WTC11 (cell line): ENCODE measurements around the gene SPRED1. TPM values are rescaled to one million over a fixed set of nuclear protein-coding genes. Genes with fewer than 3 reads are reported as not detected.

ENCODE experiments used
- ATAC-seq: fragments of 200-7000 bp; cut with Tn5 transposase; 2 replicates; pipeline ENCODE4 v1.10.0; 2021; ENCODE audit warnings: mild to moderate bottlenecking, moderate library complexity
- CTCF ChIA-PET: fragments of 300-600 bp; sonication (Branson Sonifier 250); formaldehyde crosslinking; loops from one replicate; lab custom pipeline; 2021; ENCODE audit warnings: antibody characterized with exemption; lab: Charles Lee
- POLR2A ChIA-PET: fragments of 350-600 bp; sonication (Branson Sonifier 250); formaldehyde crosslinking; loops from one replicate; lab custom pipeline; 2021; ENCODE audit warnings: antibody characterized with exemption; lab: Charles Lee
- DNase-seq: peaks from one replicate; pipeline ENCODE4 v3.0.0; 2021; ENCODE audit warnings: low spot score
- H3K27ac Mint-ChIP-seq: 2 replicates; pipeline ENCODE4 v1.8.0; 2021; ENCODE audit warnings: mixed read lengths
- H3K27me3 Mint-ChIP-seq: 2 replicates; pipeline ENCODE4 v1.8.0; 2021; ENCODE audit warnings: low read depth, mild to moderate bottlenecking, moderate library complexity, mixed read lengths
- H3K36me3 Mint-ChIP-seq: 2 replicates; pipeline ENCODE4 v1.8.0; 2021; ENCODE audit warnings: mixed read lengths
- H3K4me1 Mint-ChIP-seq: 2 replicates; pipeline ENCODE4 v1.8.0; 2022; ENCODE audit warnings: mixed read lengths
- H3K4me3 Mint-ChIP-seq: 2 replicates; pipeline ENCODE4 v1.8.0; 2021; ENCODE audit warnings: mild to moderate bottlenecking, moderate library complexity, mixed read lengths
- H3K9me3 Mint-ChIP-seq: 2 replicates; pipeline ENCODE4 v1.8.0; 2021; ENCODE audit warnings: mixed read lengths
- CTCF ChIP-seq: fragments of 200-600 bp; IDR thresholded peaks from 2 replicates; pipeline ENCODE4 v1.8.0; 2022; ENCODE audit warnings: antibody characterized with exemption
- EMX1 ChIP-seq: fragments of 250-450 bp; sonication (Bioruptor Pico); IDR thresholded peaks from 2 replicates; pipeline ENCODE4 v1.8.0; 2021; ENCODE audit warnings: mild to moderate bottlenecking
- ETV6 ChIP-seq: sonication (generic); formaldehyde crosslinking; IDR thresholded peaks from 2 replicates; pipeline ENCODE4 v1.8.1; 2022; ENCODE audit warnings: mild to moderate bottlenecking, missing genetic modification reagents
- MLX ChIP-seq: sonication (generic); formaldehyde crosslinking; IDR thresholded peaks from 2 replicates; pipeline ENCODE4 v1.8.1; 2023; ENCODE audit warnings: mild to moderate bottlenecking, missing genetic modification reagents, moderate library complexity
- MXD4 ChIP-seq: fragments of 250-450 bp; sonication (Bioruptor Pico); IDR thresholded peaks from 2 replicates; pipeline ENCODE4 v1.8.0; 2021; ENCODE audit warnings: mild to moderate bottlenecking, moderate library complexity, borderline replicate concordance
- NFE2L1 ChIP-seq: sonication (generic); formaldehyde crosslinking; IDR thresholded peaks from 2 replicates; pipeline ENCODE4 v1.8.1; 2023; ENCODE audit warnings: missing genetic modification reagents
- NR3C1 ChIP-seq: sonication (generic); formaldehyde crosslinking; conservative IDR thresholded peaks from 2 replicates; pipeline ENCODE4 v1.8.1; 2023; ENCODE audit warnings: low read depth, mild to moderate bottlenecking, missing genetic modification reagents
- OVOL2 ChIP-seq: fragments of 250-450 bp; sonication (Bioruptor Pico); IDR thresholded peaks from 2 replicates; pipeline ENCODE4 v1.9.0; 2021; ENCODE audit warnings: mild to moderate bottlenecking, borderline replicate concordance
- PREB ChIP-seq: sonication (generic); formaldehyde crosslinking; IDR thresholded peaks from 2 replicates; pipeline ENCODE4 v1.8.1; 2022; ENCODE audit warnings: mild to moderate bottlenecking, missing genetic modification reagents, moderate library complexity, borderline replicate concordance
- ZBTB21 ChIP-seq: sonication (generic); formaldehyde crosslinking; IDR thresholded peaks from 2 replicates; pipeline ENCODE4 v1.8.1; 2023; ENCODE audit warnings: mild to moderate bottlenecking, missing genetic modification reagents, borderline replicate concordance
- ZNF396 ChIP-seq: fragments of 250-450 bp; sonication (Bioruptor Pico); IDR thresholded peaks from 2 replicates; pipeline ENCODE4 v1.8.0; 2021; ENCODE audit warnings: mild to moderate bottlenecking, moderate library complexity, borderline replicate concordance
- total RNA-seq: library from RNA; stranded (reverse); gene quantifications from 3 replicates; pipeline ENCODE4 v1.2.3, GENCODE V29; 2021
- TF ChIP-seq, protein P1 (sequence below): fragments of 250-450 bp; sonication (Bioruptor Pico); conservative IDR thresholded peaks from 2 replicates; pipeline ENCODE4 v1.9.0; 2021; ENCODE audit warnings: mild to moderate bottlenecking
- TF ChIP-seq, protein P2 (sequence below): fragments of 250-450 bp; sonication (Bioruptor Pico); IDR thresholded peaks from 2 replicates; pipeline ENCODE4 v1.9.0; 2021; ENCODE audit warnings: mild to moderate bottlenecking
- TF ChIP-seq, protein P3 (sequence below): sonication (generic); formaldehyde crosslinking; IDR thresholded peaks from 2 replicates; pipeline ENCODE4 v1.8.1; 2023; ENCODE audit warnings: mild to moderate bottlenecking, missing genetic modification reagents
- TF ChIP-seq, protein P4 (sequence below): sonication (generic); formaldehyde crosslinking; conservative IDR thresholded peaks from 2 replicates; pipeline ENCODE4 v1.8.1; 2023; ENCODE audit warnings: mild to moderate bottlenecking, low read depth, missing genetic modification reagents, moderate library complexity
- TF ChIP-seq, protein P5 (sequence below): sonication (generic); formaldehyde crosslinking; IDR thresholded peaks from 2 replicates; pipeline ENCODE4 v1.8.1; 2022; ENCODE audit warnings: missing genetic modification reagents, borderline replicate concordance
- TF ChIP-seq, protein P6 (sequence below): sonication (generic); formaldehyde crosslinking; IDR thresholded peaks from 2 replicates; pipeline ENCODE4 v1.8.1; 2023; ENCODE audit warnings: mild to moderate bottlenecking, moderate library complexity, missing genetic modification reagents
- TF ChIP-seq, protein P7 (sequence below): sonication (generic); formaldehyde crosslinking; IDR thresholded peaks from 2 replicates; pipeline ENCODE4 v1.8.0; 2022; ENCODE audit warnings: mild to moderate bottlenecking, missing genetic modification reagents

Gene SPRED1
- total RNA-seq, 1 experiment from 2014 or later: 35.9 TPM

- CTCF ChIA-PET: interaction anchor here (0.6 kb wide), 1 partner anchor 338 kb away, joined by 4 read pairs; no protein-coding TSS in a partner anchor
- no peak for ATAC-seq
- peaks cover 18% of the 10 kb centered on the region for H3K4me1 Mint-ChIP-seq
- DNase-seq: no peak
- H3K4me3 Mint-ChIP-seq: no peak overlapping the region
- no peak for TF ChIP-seq ZNF396 (CRISPR knock-in tag)
- TF ChIP-seq, protein P1, sequence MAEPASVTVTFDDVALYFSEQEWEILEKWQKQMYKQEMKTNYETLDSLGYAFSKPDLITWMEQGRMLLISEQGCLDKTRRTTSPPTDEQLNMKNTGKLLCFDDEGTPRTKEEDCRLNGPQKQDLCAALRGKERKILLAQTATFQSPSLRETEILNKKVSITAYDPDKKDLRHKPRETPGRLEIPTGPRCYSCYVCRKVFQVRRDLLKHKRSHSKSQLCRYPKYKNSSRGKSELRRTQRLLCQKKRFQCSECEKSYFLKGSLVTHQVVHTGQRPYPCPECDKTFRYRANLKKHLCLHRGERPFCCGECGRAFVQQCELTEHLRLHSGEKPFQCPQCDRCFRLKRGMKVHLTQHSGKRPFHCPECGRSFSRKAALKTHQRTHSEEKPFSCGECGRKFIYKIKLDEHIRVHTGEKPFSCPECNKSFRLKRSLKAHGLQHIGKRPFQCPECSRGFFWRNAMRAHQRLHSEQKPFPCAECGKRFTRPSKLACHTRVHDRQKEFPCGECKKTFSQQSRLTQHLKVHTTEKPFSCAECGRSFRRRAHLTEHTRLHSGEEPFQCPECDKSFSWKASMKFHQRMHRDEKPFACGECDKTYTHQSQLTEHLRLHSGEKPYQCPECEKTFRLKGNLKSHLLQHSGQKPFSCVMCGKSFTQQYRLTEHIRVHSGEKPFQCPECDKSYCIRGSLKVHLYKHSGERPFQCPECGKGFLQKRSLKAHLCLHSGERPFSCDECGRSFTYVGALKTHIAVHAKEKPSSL (CRISPR knock-in tag): no peak
- TF ChIP-seq, protein P2, sequence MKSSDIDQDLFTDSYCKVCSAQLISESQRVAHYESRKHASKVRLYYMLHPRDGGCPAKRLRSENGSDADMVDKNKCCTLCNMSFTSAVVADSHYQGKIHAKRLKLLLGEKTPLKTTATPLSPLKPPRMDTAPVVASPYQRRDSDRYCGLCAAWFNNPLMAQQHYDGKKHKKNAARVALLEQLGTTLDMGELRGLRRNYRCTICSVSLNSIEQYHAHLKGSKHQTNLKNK (CRISPR knock-in tag): no peak
- TF ChIP-seq MXD4: no peak
- no peak for TF ChIP-seq MLX (CRISPR knock-in tag)
- no peak for TF ChIP-seq NFE2L1 (CRISPR knock-in tag)
- TF ChIP-seq CTCF: no peak
- TF ChIP-seq ZBTB21 (CRISPR knock-in tag): no peak
- TF ChIP-seq ETV6: no peak
- TF ChIP-seq PREB (CRISPR knock-in tag): no peak
- TF ChIP-seq, protein P3, sequence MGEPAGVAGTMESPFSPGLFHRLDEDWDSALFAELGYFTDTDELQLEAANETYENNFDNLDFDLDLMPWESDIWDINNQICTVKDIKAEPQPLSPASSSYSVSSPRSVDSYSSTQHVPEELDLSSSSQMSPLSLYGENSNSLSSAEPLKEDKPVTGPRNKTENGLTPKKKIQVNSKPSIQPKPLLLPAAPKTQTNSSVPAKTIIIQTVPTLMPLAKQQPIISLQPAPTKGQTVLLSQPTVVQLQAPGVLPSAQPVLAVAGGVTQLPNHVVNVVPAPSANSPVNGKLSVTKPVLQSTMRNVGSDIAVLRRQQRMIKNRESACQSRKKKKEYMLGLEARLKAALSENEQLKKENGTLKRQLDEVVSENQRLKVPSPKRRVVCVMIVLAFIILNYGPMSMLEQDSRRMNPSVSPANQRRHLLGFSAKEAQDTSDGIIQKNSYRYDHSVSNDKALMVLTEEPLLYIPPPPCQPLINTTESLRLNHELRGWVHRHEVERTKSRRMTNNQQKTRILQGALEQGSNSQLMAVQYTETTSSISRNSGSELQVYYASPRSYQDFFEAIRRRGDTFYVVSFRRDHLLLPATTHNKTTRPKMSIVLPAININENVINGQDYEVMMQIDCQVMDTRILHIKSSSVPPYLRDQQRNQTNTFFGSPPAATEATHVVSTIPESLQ (CRISPR knock-in tag): no peak
- no peak for TF ChIP-seq EMX1
- TF ChIP-seq, protein P4, sequence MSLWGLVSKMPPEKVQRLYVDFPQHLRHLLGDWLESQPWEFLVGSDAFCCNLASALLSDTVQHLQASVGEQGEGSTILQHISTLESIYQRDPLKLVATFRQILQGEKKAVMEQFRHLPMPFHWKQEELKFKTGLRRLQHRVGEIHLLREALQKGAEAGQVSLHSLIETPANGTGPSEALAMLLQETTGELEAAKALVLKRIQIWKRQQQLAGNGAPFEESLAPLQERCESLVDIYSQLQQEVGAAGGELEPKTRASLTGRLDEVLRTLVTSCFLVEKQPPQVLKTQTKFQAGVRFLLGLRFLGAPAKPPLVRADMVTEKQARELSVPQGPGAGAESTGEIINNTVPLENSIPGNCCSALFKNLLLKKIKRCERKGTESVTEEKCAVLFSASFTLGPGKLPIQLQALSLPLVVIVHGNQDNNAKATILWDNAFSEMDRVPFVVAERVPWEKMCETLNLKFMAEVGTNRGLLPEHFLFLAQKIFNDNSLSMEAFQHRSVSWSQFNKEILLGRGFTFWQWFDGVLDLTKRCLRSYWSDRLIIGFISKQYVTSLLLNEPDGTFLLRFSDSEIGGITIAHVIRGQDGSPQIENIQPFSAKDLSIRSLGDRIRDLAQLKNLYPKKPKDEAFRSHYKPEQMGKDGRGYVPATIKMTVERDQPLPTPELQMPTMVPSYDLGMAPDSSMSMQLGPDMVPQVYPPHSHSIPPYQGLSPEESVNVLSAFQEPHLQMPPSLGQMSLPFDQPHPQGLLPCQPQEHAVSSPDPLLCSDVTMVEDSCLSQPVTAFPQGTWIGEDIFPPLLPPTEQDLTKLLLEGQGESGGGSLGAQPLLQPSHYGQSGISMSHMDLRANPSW (CRISPR knock-in tag): no peak
- TF ChIP-seq, protein P5, sequence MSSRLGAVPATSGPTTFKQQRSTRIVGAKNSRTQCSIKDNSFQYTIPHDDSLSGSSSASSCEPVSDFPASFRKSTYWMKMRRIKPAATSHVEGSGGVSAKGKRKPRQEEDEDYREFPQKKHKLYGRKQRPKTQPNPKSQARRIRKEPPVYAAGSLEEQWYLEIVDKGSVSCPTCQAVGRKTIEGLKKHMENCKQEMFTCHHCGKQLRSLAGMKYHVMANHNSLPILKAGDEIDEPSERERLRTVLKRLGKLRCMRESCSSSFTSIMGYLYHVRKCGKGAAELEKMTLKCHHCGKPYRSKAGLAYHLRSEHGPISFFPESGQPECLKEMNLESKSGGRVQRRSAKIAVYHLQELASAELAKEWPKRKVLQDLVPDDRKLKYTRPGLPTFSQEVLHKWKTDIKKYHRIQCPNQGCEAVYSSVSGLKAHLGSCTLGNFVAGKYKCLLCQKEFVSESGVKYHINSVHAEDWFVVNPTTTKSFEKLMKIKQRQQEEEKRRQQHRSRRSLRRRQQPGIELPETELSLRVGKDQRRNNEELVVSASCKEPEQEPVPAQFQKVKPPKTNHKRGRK (CRISPR knock-in tag): no peak
- TF ChIP-seq, protein P6, sequence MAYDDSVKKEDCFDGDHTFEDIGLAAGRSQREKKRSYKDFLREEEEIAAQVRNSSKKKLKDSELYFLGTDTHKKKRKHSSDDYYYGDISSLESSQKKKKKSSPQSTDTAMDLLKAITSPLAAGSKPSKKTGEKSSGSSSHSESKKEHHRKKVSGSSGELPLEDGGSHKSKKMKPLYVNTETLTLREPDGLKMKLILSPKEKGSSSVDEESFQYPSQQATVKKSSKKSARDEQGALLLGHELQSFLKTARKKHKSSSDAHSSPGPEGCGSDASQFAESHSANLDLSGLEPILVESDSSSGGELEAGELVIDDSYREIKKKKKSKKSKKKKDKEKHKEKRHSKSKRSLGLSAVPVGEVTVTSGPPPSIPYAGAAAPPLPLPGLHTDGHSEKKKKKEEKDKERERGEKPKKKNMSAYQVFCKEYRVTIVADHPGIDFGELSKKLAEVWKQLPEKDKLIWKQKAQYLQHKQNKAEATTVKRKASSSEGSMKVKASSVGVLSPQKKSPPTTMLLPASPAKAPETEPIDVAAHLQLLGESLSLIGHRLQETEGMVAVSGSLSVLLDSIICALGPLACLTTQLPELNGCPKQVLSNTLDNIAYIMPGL: no peak
- TF ChIP-seq NR3C1 (CRISPR knock-in tag): no peak
- TF ChIP-seq, protein P7, sequence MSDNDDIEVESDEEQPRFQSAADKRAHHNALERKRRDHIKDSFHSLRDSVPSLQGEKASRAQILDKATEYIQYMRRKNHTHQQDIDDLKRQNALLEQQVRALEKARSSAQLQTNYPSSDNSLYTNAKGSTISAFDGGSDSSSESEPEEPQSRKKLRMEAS (CRISPR knock-in tag): no peak
- no peak for TF ChIP-seq OVOL2
- POLR2A ChIA-PET: no interaction called here
- H3K9me3 Mint-ChIP-seq: no peaks in the 10 kb centered on the region
- no peaks in the 10 kb centered on the region; the same call in 1 of the 2 replicates for H3K27me3 Mint-ChIP-seq
- no peaks in the 10 kb centered on the region for H3K36me3 Mint-ChIP-seq
- no peak overlapping the region for H3K27ac Mint-ChIP-seq
Observed at GRCh38 chr15:38211811-38212210, 40.8 kb upstream of the SPRED1 start.
